Left lung (tissue), 10 donors: Measurements from ENCODE around the gene PUSL1. TPM values are rescaled to one million over a fixed set of nuclear protein-coding genes. Genes with fewer than 3 reads are reported as not detected.

ENCODE experiments used
- ATAC-seq: fragments of 200-7000 bp; cut with Tn5 transposase; one replicate; pipeline ENCODE4 v1.9.1; 2020; ENCODE audit warnings: moderate library complexity
- DNase-seq, 4 donors: peaks; one replicate each; pipeline ENCODE4 v3.0.0-alpha.2; 2013 to 2020
- H3K27ac ChIP-seq, 2 donors: fragments of 200-600 bp; sonication (generic) in 1 of 2; one replicate each; pipeline versions ENCODE4 v1.5.0 to v1.8.0; 2020 to 2021
- H3K27me3 ChIP-seq, 2 donors: fragments of 200-600 bp; sonication (generic) in 1 of 2; one replicate each; pipeline versions ENCODE4 v1.5.0 to v1.8.0; 2020 to 2021
- H3K36me3 ChIP-seq, 2 donors: fragments of 200-600 bp; sonication (generic) in 1 of 2; one replicate each; pipeline versions ENCODE4 v1.5.0 to v1.8.0; 2020 to 2021
- H3K4me1 ChIP-seq, 2 donors: fragments of 200-600 bp; one replicate each; pipeline ENCODE4 v1.8.0; 2021
- H3K4me3 ChIP-seq, 2 donors: fragments of 200-600 bp; sonication (generic) in 1 of 2; one replicate each; pipeline versions ENCODE4 v1.5.0 to v1.8.0; 2020 to 2021; ENCODE audit warnings: mild to moderate bottlenecking in 1 of 2
- H3K9me3 ChIP-seq, 2 donors: fragments of 200-600 bp; sonication (generic) in 1 of 2; one replicate each; pipeline versions ENCODE4 v1.5.0 to v1.8.0; 2020 to 2021
- intact Hi-C, 2 donors: fragments of 100-400 bp; cut with DNase I; formaldehyde crosslinking; loops; one replicate each; pipeline versions ENCODE4 v1.11.2 to v1.14.2; 2022
- polyA plus RNA-seq, 6 donors: library from polyadenylated mRNA; unstranded; fragments of 120-200 nt; gene quantifications; one replicate each; pipeline ENCODE4 v1.2.1, GENCODE V29; 2013; ENCODE audit not compliant: insufficient read length in 6 of 6
- total RNA-seq, 2 donors: library from RNA; stranded (reverse); fragmentation: NEBNext Ultra II Directional; extraction: Animal tissue kit (Norgen Biotek cat#: 25700); gene quantifications; one replicate each; pipeline ENCODE4 v1.2.1, GENCODE V29; 2021
- TF ChIP-seq, protein P1 (sequence below), 2 donors: fragments of 200-600 bp; sonication (generic) in 1 of 2; IDR thresholded peaks; one replicate each; pipeline versions ENCODE4 v1.5.0 to v1.8.0; 2021; ENCODE audit warnings: antibody characterized with exemption in 2 of 2
- donor health status: DM: no; HTN: yes; CAD: no.
- donor health status: DM: no; HTN: no; CAD: no.

PUSL1 gene
- total and polyA plus RNA-seq, 8 donors = 4.3 to 18.3 (median 8.7) TPM

DNA sequence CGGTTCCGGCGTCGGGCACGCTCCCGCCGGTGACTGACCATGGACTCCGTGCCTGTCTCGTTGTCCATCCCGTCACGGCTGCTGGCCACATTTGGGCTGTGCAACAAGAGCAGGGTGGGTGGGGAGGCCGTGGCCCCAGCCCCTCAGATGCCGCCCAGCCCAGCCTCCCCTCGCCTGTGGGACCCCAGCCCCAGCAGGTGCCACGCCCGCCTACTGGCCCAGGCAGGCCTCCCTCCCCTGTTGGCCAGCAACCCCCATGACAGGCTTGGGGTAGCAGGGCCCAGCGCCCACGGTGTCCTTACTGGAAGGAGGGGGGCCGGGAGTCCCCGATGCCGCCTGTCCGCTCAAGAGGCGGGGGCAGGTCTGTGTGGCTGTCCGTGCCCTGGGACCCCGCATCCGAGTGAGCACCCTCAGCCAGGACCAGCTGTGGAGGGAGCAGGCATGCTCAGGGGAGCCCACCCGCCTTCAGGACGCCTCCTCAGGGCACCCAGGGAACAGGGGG lies 33.7 kb downstream of the PUSL1 start:
- Histone ChIP-seq H3K27ac (no peak overlapping the region), H3K36me3 (peaks cover 0 to 46% of the 10 kb centered on the region in 2 donors), H3K9me3 (no peaks in the 10 kb centered on the region), H3K4me1 (peaks cover 18 to 34% of the 10 kb centered on the region in 2 donors), H3K4me3 (no peak overlapping the region), H3K27me3 (no peaks in the 10 kb centered on the region)
- ATAC-seq (no peak), DNase-seq (no peak)
- intact Hi-C loops = no loop called here
- TF ChIP-seq, protein P1, sequence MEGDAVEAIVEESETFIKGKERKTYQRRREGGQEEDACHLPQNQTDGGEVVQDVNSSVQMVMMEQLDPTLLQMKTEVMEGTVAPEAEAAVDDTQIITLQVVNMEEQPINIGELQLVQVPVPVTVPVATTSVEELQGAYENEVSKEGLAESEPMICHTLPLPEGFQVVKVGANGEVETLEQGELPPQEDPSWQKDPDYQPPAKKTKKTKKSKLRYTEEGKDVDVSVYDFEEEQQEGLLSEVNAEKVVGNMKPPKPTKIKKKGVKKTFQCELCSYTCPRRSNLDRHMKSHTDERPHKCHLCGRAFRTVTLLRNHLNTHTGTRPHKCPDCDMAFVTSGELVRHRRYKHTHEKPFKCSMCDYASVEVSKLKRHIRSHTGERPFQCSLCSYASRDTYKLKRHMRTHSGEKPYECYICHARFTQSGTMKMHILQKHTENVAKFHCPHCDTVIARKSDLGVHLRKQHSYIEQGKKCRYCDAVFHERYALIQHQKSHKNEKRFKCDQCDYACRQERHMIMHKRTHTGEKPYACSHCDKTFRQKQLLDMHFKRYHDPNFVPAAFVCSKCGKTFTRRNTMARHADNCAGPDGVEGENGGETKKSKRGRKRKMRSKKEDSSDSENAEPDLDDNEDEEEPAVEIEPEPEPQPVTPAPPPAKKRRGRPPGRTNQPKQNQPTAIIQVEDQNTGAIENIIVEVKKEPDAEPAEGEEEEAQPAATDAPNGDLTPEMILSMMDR (IDR thresholded peaks at IDR 0.05) = no peak

- DNase-seq = no peak
- TF ChIP-seq, protein P1 (IDR thresholded peaks at IDR 0.05) = no peak
- no peak overlapping the region for H3K27ac ChIP-seq
- H3K36me3 ChIP-seq = peaks cover 0 to 41% of the 10 kb centered on the region in 2 donors
- no peaks in the 10 kb centered on the region for H3K9me3 ChIP-seq
- peaks cover 21 to 39% of the 10 kb centered on the region in 2 donors for H3K4me1 ChIP-seq
- no peaks in the 10 kb centered on the region for H3K27me3 ChIP-seq
- no peak overlapping the region for H3K4me3 ChIP-seq
- intact Hi-C loops = no loop called here
- ATAC-seq = no peak
Observed at GRCh38 chr1:1342584-1343115, 34.3 kb downstream of the PUSL1 start.

GRCh38 chr1:1343811-1344421 lies 35.5 kb downstream of the PUSL1 start:
- no peak overlapping the region for H3K4me3 ChIP-seq
- H3K27ac ChIP-seq = no peak overlapping the region
- peaks cover 21 to 51% of the 10 kb centered on the region in 2 donors for H3K4me1 ChIP-seq
- H3K27me3 ChIP-seq = no peaks in the 10 kb centered on the region
- ATAC-seq = no peak
- TF ChIP-seq, protein P1 (IDR thresholded peaks at IDR 0.05) = no peak
- H3K36me3 ChIP-seq = peaks cover 0 to 29% of the 10 kb centered on the region in 2 donors
- intact Hi-C loops = no loop called here
- H3K9me3 ChIP-seq = no peaks in the 10 kb centered on the region
- peak in 1 of 4 donors; percentile 73 for DNase-seq

DNA sequence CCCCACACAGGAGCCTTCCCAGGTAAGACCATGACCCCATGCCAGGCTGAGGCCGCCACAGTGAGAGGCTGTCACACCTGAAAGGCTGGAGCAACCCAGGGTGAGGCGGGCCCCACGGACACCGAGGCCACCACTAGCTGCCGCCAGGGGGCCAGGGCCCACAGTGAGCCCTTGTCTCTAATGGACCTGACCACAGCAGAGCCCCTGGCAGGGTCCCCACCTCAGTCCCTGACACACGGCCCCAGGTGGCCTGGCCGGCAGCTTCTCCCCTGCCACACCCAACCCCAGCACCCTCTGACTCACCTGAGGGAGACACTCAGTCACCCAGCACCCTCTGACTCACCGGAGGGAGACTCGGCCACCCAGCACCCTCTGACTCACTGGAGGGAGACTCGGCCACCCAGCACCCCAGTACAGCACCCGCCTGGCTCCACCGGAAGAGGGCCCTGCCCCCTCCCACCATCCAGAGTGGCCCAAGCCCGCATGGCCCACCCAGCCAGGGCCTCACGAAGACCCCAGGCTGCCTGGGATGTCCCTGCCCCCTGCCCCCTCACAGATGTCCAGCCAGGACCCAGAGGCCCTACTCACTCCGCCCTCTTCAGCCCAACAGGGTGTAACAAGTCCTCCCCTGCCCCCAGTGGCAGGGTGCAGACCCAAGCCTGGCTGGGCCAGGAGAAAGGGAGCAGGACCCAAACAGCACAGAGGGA lies 36.4 kb downstream of the PUSL1 start:
- Histone ChIP-seq H3K4me1 (peaks cover 21 to 51% of the 10 kb centered on the region in 2 donors), H3K36me3 (peaks cover 0 to 20% of the 10 kb centered on the region in 2 donors), H3K27me3 (no peaks in the 10 kb centered on the region), H3K27ac (peak overlapping the region; percentile 44 to 58), H3K4me3 (peak overlapping the region in 1 of 2 donors; percentile 9), H3K9me3 (no peaks in the 10 kb centered on the region)
- ATAC-seq = peak; percentile 61
- TF ChIP-seq, protein P1 (IDR thresholded peaks at IDR 0.05) = peak in 1 of 2 donors; percentile 20
- DNase-seq = peak in 2 of 4 donors; percentile 71 to 87
- intact Hi-C loops = no loop called here

DNA sequence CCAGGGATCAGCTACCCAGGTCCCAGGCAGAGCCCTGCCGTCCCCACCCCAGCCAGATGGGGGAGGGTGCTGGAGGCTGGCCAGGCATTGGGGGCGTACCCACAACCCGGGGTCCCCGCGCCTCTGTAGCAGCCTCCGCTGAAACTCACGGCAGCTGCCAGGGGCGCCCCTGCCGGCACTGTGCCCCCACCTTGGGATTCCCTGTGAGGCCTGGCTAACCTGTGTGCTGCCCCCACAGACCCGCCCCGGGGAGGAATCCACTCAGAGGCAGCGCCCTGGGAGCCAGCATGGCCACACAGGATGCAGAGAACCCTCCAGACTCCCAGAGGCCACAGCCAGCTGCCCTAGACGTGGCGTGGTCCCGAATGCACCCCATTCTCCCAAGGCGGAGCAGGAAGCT lies 37.0 kb downstream of the PUSL1 start:
- intact Hi-C loops = no loop called here
- H3K4me1 ChIP-seq = peaks cover 21 to 51% of the 10 kb centered on the region in 2 donors

More for the DNA sequence above, 37.0 kb downstream of the PUSL1 start:
- ATAC-seq (peak; percentile 44), DNase-seq (peak in 1 of 4 donors; percentile 82)
- H3K36me3 ChIP-seq = peaks cover 0 to 15% of the 10 kb centered on the region in 2 donors
- H3K27ac ChIP-seq = peak overlapping the region; percentile 44 to 58
- no peaks in the 10 kb centered on the region for H3K9me3 ChIP-seq
- no peaks in the 10 kb centered on the region for H3K27me3 ChIP-seq
- H3K4me3 ChIP-seq = peak overlapping the region in 1 of 2 donors; percentile 9
- TF ChIP-seq, protein P1 (IDR thresholded peaks at IDR 0.05) = no peak
